Loucy (cell line): Measurements from ENCODE around the gene PSME2.

ENCODE experiments used
- H2AFZ ChIP-seq: fragments of 200-600 bp; sonication (generic); 2 replicates; pipeline ENCODE4 v1.6.0; 2016; ENCODE audit warnings: antibody characterized with exemption, mild to moderate bottlenecking, low read length, moderate library complexity
- H3F3A ChIP-seq: fragments of 200-600 bp; 2 replicates; pipeline ENCODE4 v1.6.0; 2016; ENCODE audit warnings: antibody characterized with exemption, low read depth, mild to moderate bottlenecking
- H3K27me3 ChIP-seq: fragments of 200-600 bp; sonication (generic); 2 replicates; pipeline ENCODE4 v1.6.1; 2014; ENCODE audit warnings: low read length, mild to moderate bottlenecking; ENCODE audit not compliant: insufficient read depth, poor library complexity, severe bottlenecking
- H3K36me3 ChIP-seq: fragments of 200-600 bp; sonication (generic); 2 replicates; pipeline ENCODE4 v1.6.1; 2016; ENCODE audit warnings: low read length; ENCODE audit not compliant: insufficient read depth
- H3K4me1 ChIP-seq: fragments of 200-600 bp; sonication (generic); 2 replicates; pipeline ENCODE4 v1.5.1; 2014; ENCODE audit warnings: low read length, mild to moderate bottlenecking; ENCODE audit not compliant: insufficient read depth, poor library complexity, severe bottlenecking
- H3K4me2 ChIP-seq: fragments of 200-600 bp; sonication (generic); 2 replicates; pipeline ENCODE4 v1.6.0; 2014; ENCODE audit warnings: antibody characterized with exemption, low read length, low read depth, mild to moderate bottlenecking; ENCODE audit not compliant: poor library complexity, severe bottlenecking
- H3K4me3 ChIP-seq: fragments of 200-600 bp; sonication (generic); 2 replicates; pipeline ENCODE4 v1.5.1; 2014; ENCODE audit warnings: low read length, mild to moderate bottlenecking, mixed read lengths; ENCODE audit not compliant: poor library complexity, severe bottlenecking
- H3K79me2 ChIP-seq: fragments of 200-600 bp; sonication (generic); 2 replicates; pipeline ENCODE4 v1.6.1; 2014; ENCODE audit warnings: low read length; ENCODE audit not compliant: insufficient read depth
- H3K9ac ChIP-seq: fragments of 200-600 bp; sonication (generic); 2 replicates; pipeline ENCODE4 v1.6.0; 2014; ENCODE audit warnings: mild to moderate bottlenecking, low read depth, low read length, moderate library complexity; ENCODE audit not compliant: poor library complexity, severe bottlenecking
- H3K9me2 ChIP-seq: fragments of 200-600 bp; sonication (generic); replicated peaks from 2 replicates; pipeline ENCODE4 v1.6.1; 2016; ENCODE audit warnings: low read depth, low read length, mixed read lengths
- H3K9me3 ChIP-seq: fragments of 200-600 bp; sonication (generic); 2 replicates; pipeline ENCODE4 v1.6.1; 2014; ENCODE audit warnings: mild to moderate bottlenecking, antibody characterized with exemption, low read length, low read depth; ENCODE audit not compliant: insufficient read depth
- H4K20me1 ChIP-seq: fragments of 200-600 bp; sonication (generic); 2 replicates; pipeline ENCODE4 v1.6.0; 2014; ENCODE audit warnings: antibody characterized with exemption, low read length, mild to moderate bottlenecking; ENCODE audit not compliant: insufficient read depth, poor library complexity, severe bottlenecking
- EZH2phosphoT487 ChIP-seq: fragments of 200-600 bp; IDR thresholded peaks from 2 replicates; pipeline ENCODE4 v1.6.1; 2018; ENCODE audit warnings: antibody characterized with exemption, mild to moderate bottlenecking, moderate library complexity, borderline replicate concordance
- TF ChIP-seq, protein P1 (sequence below): fragments of 200-600 bp; sonication (generic); conservative IDR thresholded peaks from 2 replicates; pipeline ENCODE4 v1.5.1; 2014; ENCODE audit warnings: mild to moderate bottlenecking, antibody characterized with exemption, low read length

PSME2 gene

DNA sequence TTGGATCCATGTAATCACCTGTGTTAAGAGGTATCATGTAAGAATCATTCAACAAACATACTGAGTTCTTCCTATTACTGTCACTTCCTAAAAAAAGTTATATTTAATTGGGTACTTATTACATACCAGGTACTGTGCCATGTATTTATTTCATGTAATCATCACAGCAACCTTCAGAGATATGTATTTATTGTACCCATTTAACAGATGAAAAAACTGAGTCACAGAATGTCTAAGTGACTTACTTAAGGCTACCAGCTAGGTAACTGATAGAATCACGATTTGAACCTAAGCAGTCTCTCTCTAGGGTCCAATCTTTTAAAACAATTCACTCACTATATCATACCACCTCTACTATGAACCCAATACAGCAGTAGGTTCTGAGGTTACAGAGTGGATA, 2.0 kb downstream of the PSME2 start:
- peaks cover 73% of the 10 kb centered on the region for H3K79me2 ChIP-seq
- H3K36me3 ChIP-seq, result peaks cover 3% of the 10 kb centered on the region; the same call in 1 of the 2 replicates
- no peak overlapping the region for H3K9ac ChIP-seq

DNA sequence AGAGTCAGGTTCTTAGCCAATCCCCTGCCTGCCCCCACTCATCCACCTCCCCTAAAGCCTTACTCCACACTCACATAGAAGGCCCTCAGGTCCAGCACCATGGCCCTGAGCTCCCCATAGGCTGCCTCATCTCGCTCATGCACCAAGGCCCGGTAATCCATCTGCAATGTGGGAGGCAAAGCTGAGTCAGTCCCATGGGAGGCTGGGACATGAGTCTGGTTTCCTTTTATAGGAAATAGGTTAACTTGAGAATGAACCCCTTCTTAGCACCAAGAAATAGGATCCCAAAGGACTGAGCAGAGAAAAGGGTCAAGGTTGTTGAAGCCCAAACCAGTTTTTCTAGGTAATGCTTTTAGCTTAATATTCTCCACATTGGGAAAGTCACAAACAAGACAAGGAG, 2.9 kb downstream of the PSME2 start:
- no peaks in the 10 kb centered on the region for H3K27me3 ChIP-seq
- peak overlapping the region; percentile 100 for H3K4me2 ChIP-seq
- 0 out of 2 replicates have a peak, but pooled peaks cover 2% of the 10 kb centered on the region for H3F3A ChIP-seq
- H3K4me1 ChIP-seq, result peaks cover 40% of the 10 kb centered on the region
- H4K20me1 ChIP-seq, result peaks cover 34% of the 10 kb centered on the region
- no peak overlapping the region for H3K9ac ChIP-seq
- no peaks in the 10 kb centered on the region for H3K9me3 ChIP-seq
- no peak overlapping the region for H2AFZ ChIP-seq
- peaks cover 73% of the 10 kb centered on the region for H3K79me2 ChIP-seq
- no peak for TF ChIP-seq EZH2phosphoT487
- TF ChIP-seq, protein P1, sequence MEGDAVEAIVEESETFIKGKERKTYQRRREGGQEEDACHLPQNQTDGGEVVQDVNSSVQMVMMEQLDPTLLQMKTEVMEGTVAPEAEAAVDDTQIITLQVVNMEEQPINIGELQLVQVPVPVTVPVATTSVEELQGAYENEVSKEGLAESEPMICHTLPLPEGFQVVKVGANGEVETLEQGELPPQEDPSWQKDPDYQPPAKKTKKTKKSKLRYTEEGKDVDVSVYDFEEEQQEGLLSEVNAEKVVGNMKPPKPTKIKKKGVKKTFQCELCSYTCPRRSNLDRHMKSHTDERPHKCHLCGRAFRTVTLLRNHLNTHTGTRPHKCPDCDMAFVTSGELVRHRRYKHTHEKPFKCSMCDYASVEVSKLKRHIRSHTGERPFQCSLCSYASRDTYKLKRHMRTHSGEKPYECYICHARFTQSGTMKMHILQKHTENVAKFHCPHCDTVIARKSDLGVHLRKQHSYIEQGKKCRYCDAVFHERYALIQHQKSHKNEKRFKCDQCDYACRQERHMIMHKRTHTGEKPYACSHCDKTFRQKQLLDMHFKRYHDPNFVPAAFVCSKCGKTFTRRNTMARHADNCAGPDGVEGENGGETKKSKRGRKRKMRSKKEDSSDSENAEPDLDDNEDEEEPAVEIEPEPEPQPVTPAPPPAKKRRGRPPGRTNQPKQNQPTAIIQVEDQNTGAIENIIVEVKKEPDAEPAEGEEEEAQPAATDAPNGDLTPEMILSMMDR, result no peak
- no peak overlapping the region for H3K4me3 ChIP-seq
- no peaks in the 10 kb centered on the region for H3K9me2 ChIP-seq
- peaks cover 10% of the 10 kb centered on the region for H3K36me3 ChIP-seq

More for the DNA sequence above, 2.0 kb downstream of the PSME2 start:
- Histone ChIP-seq H3F3A (0 out of 2 replicates have a peak, but pooled peaks cover 2% of the 10 kb centered on the region), H3K27me3 (no peaks in the 10 kb centered on the region), H3K9me3 (no peaks in the 10 kb centered on the region), H4K20me1 (peaks cover 29% of the 10 kb centered on the region), H3K4me1 (peaks cover 40% of the 10 kb centered on the region), H3K9me2 (no peaks in the 10 kb centered on the region), H2AFZ (no peak overlapping the region), H3K4me3 (no peak overlapping the region), H3K4me2 (peak overlapping the region; percentile 100)
- no peak for TF ChIP-seq EZH2phosphoT487
- TF ChIP-seq, protein P1, result no peak

DNA sequence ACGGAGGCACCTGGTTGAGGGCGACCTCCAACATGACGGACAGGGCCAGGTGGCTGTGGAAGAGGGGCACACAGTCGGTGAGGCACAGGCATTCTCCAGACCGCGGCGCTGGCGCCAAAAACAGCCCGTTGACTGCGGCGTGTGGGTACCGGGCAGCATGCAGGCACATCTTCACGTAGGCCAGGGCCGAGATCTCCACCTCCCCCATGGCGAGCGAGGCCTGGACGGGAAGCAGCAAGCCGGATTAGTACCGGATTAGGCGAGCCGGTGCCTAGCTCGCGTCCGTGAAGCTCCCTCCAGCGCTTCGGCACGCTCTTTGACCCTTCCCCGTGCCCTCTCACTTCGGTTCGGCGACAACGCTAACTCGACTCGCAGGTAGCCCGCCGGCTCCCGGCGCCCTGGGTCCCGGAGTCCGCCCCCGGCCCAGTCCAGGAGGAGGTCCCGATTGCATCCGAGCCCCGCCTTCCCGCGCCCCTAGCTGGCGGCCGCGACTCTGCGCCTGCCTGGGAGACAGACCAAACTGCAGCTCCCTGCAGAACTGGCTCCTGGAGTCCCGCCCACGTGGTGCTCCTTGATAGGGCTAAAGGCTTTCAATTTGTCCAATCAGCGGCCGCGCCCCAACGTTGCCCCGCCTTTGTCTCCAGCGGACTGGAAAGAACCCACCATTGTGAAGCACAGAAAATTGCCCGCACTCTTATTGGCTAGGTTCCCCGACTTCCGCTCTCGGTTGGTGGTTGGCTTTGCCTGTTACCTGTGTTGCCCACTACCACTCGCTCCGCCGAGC, 5.1 kb downstream of the PSME2 start, which contains the start of gene EMC9:
EMC9 (minus strand) TSS at position 495 of the 784 bp plus-strand sequence; CDS start at position 208, 287 bp downstream.
- Histone ChIP-seq H3K36me3 (peaks cover 19% of the 10 kb centered on the region), H3K79me2 (peaks cover 82% of the 10 kb centered on the region), H2AFZ (peak within 1 kb of the TSS; percentile 62), H3K9me3 (no peaks in the 10 kb centered on the region), H3K4me1 (peaks cover 53% of the 10 kb centered on the region), H3K4me3 (peak within 1 kb of the TSS; percentile 97), H3K4me2 (peak within 1 kb of the TSS; percentile 93), H3K9me2 (no peaks in the 10 kb centered on the region), H4K20me1 (peaks cover 33% of the 10 kb centered on the region), H3F3A (no peaks in the 10 kb centered on the region), H3K27me3 (no peaks in the 10 kb centered on the region), H3K9ac (peak within 1 kb of the TSS; percentile 85)
- no peak for TF ChIP-seq EZH2phosphoT487
- TF ChIP-seq, protein P1, result peak; percentile 31; the same call in 1 of the 2 replicates
